Subcutaneous adipose tissue (tissue), 4 donors: ENCODE results near the gene GSTM5. TPM values are rescaled to one million over a fixed set of nuclear protein-coding genes. Genes with fewer than 3 reads are reported as not detected.

Experiments
- CTCF ChIP-seq: fragments of 450-650 bp; IDR thresholded peaks from one replicate; pipeline ENCODE4 v1.5.1; 2016; ENCODE audit warnings: low read depth, mild to moderate bottlenecking, control low read depth, antibody characterized with exemption, moderate library complexity
- total RNA-seq, 4 donors: library from RNA; depleted of rRNA; stranded (reverse); fragments of >200 nt; gene quantifications; one replicate each; pipeline ENCODE4 v1.1.0, GENCODE V29; 2016

The GSTM5 gene
- total RNA-seq, 4 donors from 2014 or later: 2.8 to 5.7 (median 3.5) TPM

DNA sequence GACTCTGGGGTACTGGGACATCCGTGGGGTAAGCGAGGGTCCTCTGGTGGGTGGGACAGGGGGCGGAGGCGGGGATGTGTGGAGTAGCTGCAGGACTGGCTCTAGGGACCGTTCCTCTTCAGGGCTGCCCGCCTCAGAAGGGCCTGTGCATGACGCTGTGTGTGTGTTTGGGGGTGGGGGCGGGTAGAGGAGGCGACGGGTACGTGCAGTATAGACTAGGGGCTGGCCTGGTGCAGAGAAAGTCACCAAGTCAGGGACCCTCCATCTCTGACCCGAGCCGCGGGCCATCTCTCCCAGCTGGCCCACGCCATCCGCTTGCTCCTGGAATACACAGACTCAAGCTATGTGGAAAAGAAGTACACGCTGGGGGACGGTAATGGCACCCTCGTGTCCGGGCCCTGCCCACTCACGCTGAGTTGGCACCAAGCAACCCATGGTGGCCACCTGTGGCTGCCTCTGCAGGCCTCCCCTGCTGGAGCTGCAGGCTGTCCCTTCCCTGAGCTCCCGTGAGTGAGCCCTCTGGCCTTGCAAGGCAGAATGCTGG, 342 bp downstream of the GSTM5 start:
- no peak for TF ChIP-seq CTCF

DNA sequence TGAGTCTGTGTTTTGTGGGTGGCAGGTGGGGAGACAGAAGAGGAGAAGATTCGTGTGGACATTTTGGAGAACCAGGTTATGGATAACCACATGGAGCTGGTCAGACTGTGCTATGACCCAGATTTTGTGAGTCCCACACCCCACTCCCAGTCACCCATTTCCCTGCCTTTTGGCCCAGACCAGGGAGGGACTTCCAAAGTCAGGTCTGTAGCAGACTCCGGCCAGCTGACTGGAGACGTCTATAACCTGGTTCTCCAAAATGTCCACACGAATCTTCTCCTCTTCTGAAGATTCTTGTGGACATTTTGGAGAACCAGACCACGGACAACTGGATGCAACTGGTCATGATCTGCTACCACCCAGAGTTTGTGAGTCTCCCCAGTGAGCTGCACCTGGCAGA, 1.6 kb downstream of the GSTM5 start:
- no peak for TF ChIP-seq CTCF

GRCh38 chr1:109714661-109715372, 2.8 kb downstream of the GSTM5 start:
- TF ChIP-seq CTCF: no peak

DNA sequence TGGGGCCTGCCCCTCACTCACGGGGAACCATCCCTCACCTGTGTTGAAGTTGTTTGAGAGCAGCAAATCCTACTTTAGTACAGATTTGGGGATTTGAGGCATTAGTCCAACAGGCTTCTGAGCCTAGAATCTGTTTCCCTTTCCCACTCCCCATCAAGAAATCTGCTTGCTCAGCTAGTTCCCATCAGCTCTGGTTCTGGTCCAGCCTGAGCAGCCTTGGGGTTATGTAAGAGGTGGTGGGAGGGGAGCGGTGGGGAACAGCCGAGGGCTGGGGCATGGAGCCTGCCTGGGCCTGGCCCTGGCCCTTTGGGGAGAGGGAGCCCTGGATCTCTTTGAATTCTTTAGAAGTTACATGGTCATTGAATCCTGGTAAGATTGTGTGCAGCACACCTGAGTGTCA, 4.1 kb downstream of the GSTM5 start:
- no peak for TF ChIP-seq CTCF

- no peak for TF ChIP-seq CTCF
Measured at GRCh38 chr1:109716570-109717090, 4.6 kb downstream of the GSTM5 start.

DNA sequence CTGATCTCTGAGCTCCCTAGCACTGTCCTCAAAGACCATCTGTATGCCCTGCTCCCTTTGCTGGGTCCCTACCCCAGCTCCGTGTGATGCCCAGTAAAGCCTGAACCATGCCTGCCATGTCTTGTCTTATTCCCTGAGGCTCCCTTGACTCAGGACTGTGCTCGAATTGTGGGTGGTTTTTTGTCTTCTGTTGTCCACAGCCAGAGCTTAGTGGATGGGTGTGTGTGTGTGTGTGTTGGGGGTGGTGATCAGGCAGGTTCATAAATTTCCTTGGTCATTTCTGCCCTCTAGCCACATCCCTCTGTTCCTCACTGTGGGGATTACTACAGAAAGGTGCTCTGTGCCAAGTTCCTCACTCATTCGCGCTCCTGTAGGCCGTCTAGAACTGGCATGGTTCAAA, 5.7 kb downstream of the GSTM5 start:
- no peak for TF ChIP-seq CTCF

DNA sequence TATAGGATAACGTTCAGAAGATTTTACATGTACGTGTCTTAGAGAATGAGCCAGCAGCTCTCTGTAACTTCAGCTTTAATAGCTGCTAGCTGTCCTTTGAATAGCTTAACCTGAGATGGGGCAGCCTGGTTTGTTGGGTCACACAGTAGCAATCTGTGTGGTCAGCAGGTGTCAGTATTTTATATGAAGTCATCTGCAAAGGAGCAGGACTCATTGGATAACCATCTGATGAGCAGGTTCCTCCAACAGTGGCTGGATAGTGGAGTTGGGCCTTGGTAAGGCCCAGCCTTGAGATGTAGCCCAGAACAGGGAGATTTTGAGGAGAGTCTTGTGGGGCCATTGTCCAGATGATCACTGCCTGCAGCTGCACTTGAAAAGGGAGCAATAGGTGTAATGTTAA, 6.4 kb downstream of the GSTM5 start:
- no peak for TF ChIP-seq CTCF
